IMR-90 (cell line): Measurements from ENCODE around the gene DAB2. TPM values are rescaled to one million over a fixed set of nuclear protein-coding genes. Genes with fewer than 3 reads are reported as not detected.

Experiments used
- ATAC-seq: fragments of 200-7000 bp; cut with Tn5 transposase; 2 replicates; pipeline ENCODE4 v1.9.1; 2020; ENCODE audit warnings: low read depth, mild to moderate bottlenecking, moderate library complexity
- BruUV-seq: library from RNA; stranded (reverse); fragments of 400-500 nt; replicated peaks from 2 replicates; lab custom pipeline; 2021; lab: Mats Ljungman, UMichigan
- CTCF ChIA-PET: fragments of 300-600 bp; formaldehyde crosslinking; extraction: SDS; loops from one replicate; lab custom pipeline; 2021; ENCODE audit warnings: antibody characterized with exemption; lab: Yijun Ruan, JAX
- POLR2A ChIA-PET: fragments of 300-600 bp; sonication (Branson Sonifier 250); formaldehyde crosslinking; loops from one replicate; lab custom pipeline; 2022; ENCODE audit warnings: antibody characterized with exemption; ENCODE audit not compliant: unreplicated experiment; lab: Charles Lee
- DNase-seq: peaks from one replicate; pipeline ENCODE4 v3.0.0; 2013
- H2AFZ ChIP-seq: replicated peaks from 2 replicates; pipeline ENCODE3; 2013; ENCODE audit warnings: low read length, mild to moderate bottlenecking; ENCODE audit not compliant: poor library complexity
- H2AK5ac ChIP-seq: 2 replicates; pipeline ENCODE4 v1.6.1; 2013; ENCODE audit warnings: low read depth, low read length, inconsistent platforms
- H2AK9ac ChIP-seq: replicated peaks from 2 replicates; pipeline ENCODE3; 2013; ENCODE audit warnings: mild to moderate bottlenecking, low read depth, low read length, moderate library complexity; ENCODE audit not compliant: poor library complexity
- H2BK120ac ChIP-seq: 2 replicates; pipeline ENCODE4 v1.6.1; 2013; ENCODE audit warnings: low read depth, low read length, inconsistent platforms
- H2BK15ac ChIP-seq: 3 replicates; pipeline ENCODE4 v1.6.1; 2013; ENCODE audit warnings: low read depth, low read length, inconsistent platforms
- H2BK20ac ChIP-seq: 2 replicates; pipeline ENCODE4 v1.6.1; 2013; ENCODE audit warnings: low read depth, mild to moderate bottlenecking, inconsistent platforms, low read length, moderate library complexity
- H2BK5ac ChIP-seq: 2 replicates; pipeline ENCODE4 v1.6.1; 2013; ENCODE audit warnings: mild to moderate bottlenecking, low read depth, low read length, inconsistent platforms; ENCODE audit not compliant: poor library complexity, severe bottlenecking
- H3K14ac ChIP-seq: replicated peaks from 2 replicates; pipeline ENCODE4 v1.6.1; 2013; ENCODE audit warnings: low read depth, low read length, inconsistent platforms
- H3K18ac ChIP-seq: 2 replicates; pipeline ENCODE4 v1.6.1; 2013; ENCODE audit warnings: low read depth, low read length, control low read depth
- H3K23ac ChIP-seq: 2 replicates; pipeline ENCODE4 v1.6.1; 2013; ENCODE audit warnings: low read depth, low read length, inconsistent platforms
- H3K27ac ChIP-seq: 2 replicates; pipeline ENCODE4 v1.5.1; 2013; ENCODE audit warnings: mild to moderate bottlenecking, control low read depth, low read length; ENCODE audit not compliant: insufficient read depth
- H3K27me3 ChIP-seq: 2 replicates; pipeline ENCODE4 v1.6.1; 2013; ENCODE audit warnings: low read length; ENCODE audit not compliant: control insufficient read depth, insufficient read depth
- H3K36me3 ChIP-seq: 2 replicates; pipeline ENCODE4 v1.6.1; 2013; ENCODE audit warnings: low read length, mixed read lengths; ENCODE audit not compliant: control insufficient read depth, insufficient read depth
- H3K4ac ChIP-seq: 2 replicates; pipeline ENCODE4 v1.6.1; 2013; ENCODE audit warnings: low read depth, low read length, inconsistent platforms
- H3K4me1 ChIP-seq: 2 replicates; pipeline ENCODE4 v1.6.1; 2013; ENCODE audit warnings: low read length, mixed read lengths; ENCODE audit not compliant: control insufficient read depth, insufficient read depth
- H3K4me2 ChIP-seq: 2 replicates; pipeline ENCODE4 v1.6.1; 2013; ENCODE audit warnings: low read depth, mild to moderate bottlenecking, control low read depth, low read length, moderate library complexity
- H3K4me3 ChIP-seq: 2 replicates; pipeline ENCODE4 v1.5.1; 2013; ENCODE audit warnings: low read depth, mild to moderate bottlenecking, control low read depth, low read length, moderate library complexity; ENCODE audit not compliant: insufficient read depth
- H3K56ac ChIP-seq: 2 replicates; pipeline ENCODE4 v1.6.1; 2013; ENCODE audit warnings: low read length, inconsistent platforms; ENCODE audit not compliant: insufficient read depth; ENCODE audit errors: extremely low read depth
- H3K79me1 ChIP-seq, 2 experiments: 2 replicates each; pipeline ENCODE4 v1.6.1; 2013; ENCODE audit warnings: low read length in 2 of 2, inconsistent platforms in 1 of 2, low read depth in 1 of 2
- H3K9ac ChIP-seq: 2 replicates; pipeline ENCODE4 v1.6.1; 2013; ENCODE audit warnings: low read depth, low read length, control low read depth
- H3K9me1 ChIP-seq: 2 replicates; pipeline ENCODE4 v1.6.1; 2013; ENCODE audit warnings: low read length, inconsistent platforms; ENCODE audit not compliant: insufficient read depth
- H3K9me3 ChIP-seq: 2 replicates; pipeline ENCODE4 v1.6.1; 2013; ENCODE audit warnings: low read length; ENCODE audit not compliant: control insufficient read depth, insufficient read depth
- H4K20me1 ChIP-seq: 2 replicates; pipeline ENCODE4 v1.6.1; 2013; ENCODE audit warnings: low read length, inconsistent platforms; ENCODE audit not compliant: insufficient read depth
- H4K5ac ChIP-seq: 2 replicates; pipeline ENCODE4 v1.6.1; 2013; ENCODE audit warnings: mild to moderate bottlenecking, low read depth, low read length, control low read depth
- H4K8ac ChIP-seq, 2 experiments: 2 replicates each; pipeline ENCODE4 v1.6.1; 2013; ENCODE audit warnings: low read depth in 2 of 2, low read length in 2 of 2, control low read depth in 1 of 2, inconsistent platforms in 1 of 2
- H4K91ac ChIP-seq: 2 replicates; pipeline ENCODE4 v1.6.1; 2013; ENCODE audit warnings: low read depth, low read length, inconsistent platforms; ENCODE audit not compliant: insufficient read depth
- BHLHE40 ChIP-seq: fragments of 150-350 bp; IDR thresholded peaks from 2 replicates; pipeline ENCODE4 v1.6.1; 2016; ENCODE audit warnings: mild to moderate bottlenecking, low read depth, low read length
- WGBS, 2 experiments: methylation state at CpG; one replicate each; pipeline versions ENCODE4 v1.1.5 to v1.1.7; 2013; ENCODE audit warnings: missing lambda C conversion rate in 2 of 2; ENCODE audit not compliant: insufficient read length in 1 of 2; ENCODE audit errors: extremely low coverage in 2 of 2; 5-methylcytosine and 5-hydroxymethylcytosine counted together
- dilution Hi-C: fragments of 300-500 bp; cut with HindIII; formaldehyde crosslinking; loops from one replicate; pipeline ENCODE4 v1.14.3; 2018; ENCODE audit warnings: low sequenced_read_pairs; ENCODE audit not compliant: unreplicated experiment
- in situ Hi-C: fragments of 300-500 bp; cut with MboI; formaldehyde crosslinking; loops from 3 replicates; pipeline ENCODE4 v1.14.3; 2019; ENCODE audit warnings: low sequenced_read_pairs, inconsistent platforms, mixed read lengths
- intact Hi-C: fragments of 100-400 bp; cut with micrococcal nuclease; formaldehyde crosslinking; loops from 2 replicates; pipeline ENCODE4 v1.10.0; 2022
- polyA plus RNA-seq, 3 experiments: library from polyadenylated mRNA; depleted of rRNA; stranded (reverse); fragments of >200 nt; gene quantifications; 2 replicates each; pipeline ENCODE4 v1.2.3, GENCODE V29; 2012; ENCODE audit warnings: low replicate concordance in 1 of 3
- total RNA-seq: library from RNA; depleted of rRNA; stranded (reverse); fragments of >200 nt; gene quantifications from 2 replicates; pipeline ENCODE4 v1.2.3, GENCODE V29; 2012

DAB2 gene
- total and polyA plus RNA-seq, 2 of the 4 experiments (the other 2 are of a cell fraction), result 50.0 to 101 TPM

- no peak overlapping the region for H3K23ac ChIP-seq
- H2AK9ac ChIP-seq, result no peak overlapping the region
- no peak overlapping the region for H2BK120ac ChIP-seq
- H3K4ac ChIP-seq, result no peak overlapping the region
- no peak overlapping the region for H2AK5ac ChIP-seq
- TF ChIP-seq BHLHE40, result no peak
- H3K27ac ChIP-seq, result no peak overlapping the region
- BruUV-seq, result no TSS peak
- H3K9ac ChIP-seq, result no peak overlapping the region
- ATAC-seq, result no peak
- no peak overlapping the region for H2AFZ ChIP-seq
- no peak overlapping the region for H4K8ac ChIP-seq
- H3K9me1 ChIP-seq, result no peaks in the 10 kb centered on the region
- H2BK20ac ChIP-seq, result no peak overlapping the region
- ChIA-PET POLR2A (no interaction called here), CTCF (no interaction called here)
- no peak overlapping the region for H4K91ac ChIP-seq
- no peak overlapping the region for H3K18ac ChIP-seq
- in situ Hi-C loops (no loop called here), dilution Hi-C loops (no loop called here), intact Hi-C loops (no loop called here)
- no peaks in the 10 kb centered on the region for H3K9me3 ChIP-seq
- no peak overlapping the region for H3K4me3 ChIP-seq
- WGBS, 2 experiments, result no CpG with 5 or more reads among the region's 1 CpG
- H3K27me3 ChIP-seq, result peaks cover 11% of the 10 kb centered on the region; the same call in 1 of the 2 replicates
- no peak overlapping the region for H2BK5ac ChIP-seq
- H3K79me1 ChIP-seq, result no peaks in the 10 kb centered on the region
- no peak overlapping the region for H3K14ac ChIP-seq
- no peak overlapping the region for H3K56ac ChIP-seq
- no peaks in the 10 kb centered on the region for H3K4me1 ChIP-seq
- no peak overlapping the region for H3K4me2 ChIP-seq
- no peak overlapping the region for H4K5ac ChIP-seq
- DNase-seq, result no peak
- H4K20me1 ChIP-seq, result no peaks in the 10 kb centered on the region
- no peaks in the 10 kb centered on the region for H3K36me3 ChIP-seq
- no peak overlapping the region for H2BK15ac ChIP-seq
Observed at GRCh38 chr5:39333104-39333503, 91.7 kb downstream of the DAB2 start.
